Activated CD8-positive, alpha-beta memory T cell treated with anti-CD3 and anti-CD28 coated beads, Interleukin-2, amount 50 U/mL, for 24 hours (primary cell): ENCODE results near the gene DYRK2.

Experiments
- DNase-seq: peaks from one replicate; pipeline ENCODE4 v3.0.0-alpha.2; 2020; ENCODE audit errors: extremely low read depth

Gene DYRK2

DNA sequence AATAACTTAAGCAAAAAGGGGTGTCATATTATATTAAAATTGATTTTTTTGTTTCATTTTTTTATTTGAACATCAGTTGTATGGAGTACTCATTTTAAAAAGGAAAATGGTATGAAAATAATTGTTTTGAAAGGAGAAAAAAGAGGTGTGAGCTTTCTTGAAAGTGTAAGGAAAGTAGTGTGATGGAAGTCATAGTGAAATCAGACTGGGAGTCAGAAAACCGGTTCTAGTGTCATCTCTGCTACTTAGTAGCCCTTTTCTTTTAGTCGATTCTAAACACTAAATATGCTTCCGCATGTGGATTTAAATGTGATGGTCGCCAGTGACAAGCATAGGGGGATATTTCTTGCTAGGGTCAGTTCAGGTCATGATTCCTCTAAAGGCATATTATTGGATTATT is 1.8 kb upstream of the DYRK2 start:
- DNase-seq: no peak

DNA sequence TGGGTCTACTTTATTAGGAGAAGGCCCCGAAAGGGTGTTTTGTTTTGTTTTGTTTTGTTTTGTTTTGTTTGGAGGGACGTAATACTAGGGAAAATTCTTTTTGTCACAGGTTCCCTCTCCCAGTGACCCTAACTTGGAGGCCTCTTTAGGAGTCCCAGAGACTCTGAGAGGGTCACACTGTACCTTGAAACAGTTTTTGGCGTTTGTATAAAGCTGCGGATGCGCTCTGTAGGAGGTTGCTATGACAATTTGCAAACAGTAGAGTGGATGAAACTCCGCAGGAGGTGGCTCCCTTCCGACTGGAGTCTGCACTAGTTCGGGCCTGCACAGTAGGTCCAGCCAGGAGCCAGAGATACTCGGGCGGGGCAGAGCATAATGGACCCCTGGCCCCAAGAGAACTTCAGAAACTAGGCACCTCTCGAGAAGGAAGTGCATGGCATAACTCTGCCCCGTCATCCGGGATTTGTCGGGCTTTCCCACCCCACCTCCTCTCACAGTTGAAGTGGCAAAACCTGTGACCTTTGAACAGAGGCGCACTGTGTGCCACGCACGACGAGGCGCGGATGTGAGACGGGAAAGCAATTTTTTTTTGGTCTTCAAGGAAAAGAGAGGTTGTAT is 1.3 kb upstream of the DYRK2 start:
- DNase-seq: no peak

- no peak for DNase-seq
Observed at GRCh38 chr12:67647799-67648520, 585 bp upstream of the DYRK2 start.

DNA sequence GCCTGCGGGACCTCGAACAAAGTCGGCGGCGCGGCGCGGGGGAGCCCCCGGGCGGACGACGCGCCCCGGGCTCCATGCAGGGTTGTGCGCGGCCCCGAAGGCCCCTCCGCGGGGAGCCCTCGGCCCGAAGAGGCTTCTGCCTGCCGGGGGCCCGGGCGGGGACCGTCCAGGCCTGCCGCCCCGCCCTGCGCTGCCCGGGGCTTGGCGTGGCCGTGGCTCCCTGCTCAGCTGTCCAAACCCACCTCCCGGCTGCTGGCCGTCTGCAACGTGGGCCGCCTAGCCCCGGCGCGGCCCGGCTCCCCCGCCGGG is 670 bp downstream of the DYRK2 start:
- no peak for DNase-seq

DNA sequence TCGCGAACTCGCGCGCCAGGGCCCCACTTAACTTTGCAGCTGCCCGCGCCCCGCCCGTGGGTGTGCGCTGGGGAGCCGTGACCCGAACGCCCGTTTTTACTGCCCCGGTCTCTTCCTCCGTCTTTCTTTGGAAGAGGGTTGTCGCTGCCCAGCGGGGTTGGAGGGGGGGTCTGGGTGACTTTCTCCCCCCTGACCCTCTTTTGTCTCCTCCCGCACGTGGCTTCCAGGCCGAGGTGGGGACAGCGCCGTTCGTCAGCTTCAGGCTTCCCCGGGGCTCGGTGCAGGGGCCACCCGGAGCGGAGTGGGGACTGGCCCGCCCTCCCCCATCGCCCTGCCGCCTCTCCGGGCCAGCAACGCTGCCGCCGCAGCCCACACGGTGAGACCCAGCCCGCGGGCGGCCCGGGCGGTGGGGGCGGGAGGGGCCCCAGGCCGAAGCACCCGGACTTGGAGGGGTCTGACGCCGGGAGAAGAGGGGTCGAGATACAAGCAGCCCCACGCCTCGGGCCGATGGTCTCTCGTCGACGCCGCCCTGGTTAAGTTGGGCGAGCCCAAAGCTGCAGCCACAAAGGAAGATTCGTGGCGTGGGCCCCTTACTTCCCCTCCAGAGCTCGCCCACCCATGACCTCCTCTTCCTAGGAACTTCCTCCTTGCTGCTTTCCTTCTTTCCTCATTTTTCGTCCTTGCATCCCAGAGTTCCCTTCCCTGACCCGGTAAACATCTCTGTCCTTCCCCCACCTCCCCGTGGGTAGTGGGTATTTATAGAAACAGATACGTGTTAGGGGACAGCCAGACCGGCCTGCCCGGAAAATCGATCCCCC is 1.2 kb downstream of the DYRK2 start:
- no peak for DNase-seq

GRCh38 chr12:67650388-67651131 is 2.0 kb downstream of the DYRK2 start:
- no peak for DNase-seq

GRCh38 chr12:67651132-67651695 is 2.7 kb downstream of the DYRK2 start:
- no peak for DNase-seq

DNA sequence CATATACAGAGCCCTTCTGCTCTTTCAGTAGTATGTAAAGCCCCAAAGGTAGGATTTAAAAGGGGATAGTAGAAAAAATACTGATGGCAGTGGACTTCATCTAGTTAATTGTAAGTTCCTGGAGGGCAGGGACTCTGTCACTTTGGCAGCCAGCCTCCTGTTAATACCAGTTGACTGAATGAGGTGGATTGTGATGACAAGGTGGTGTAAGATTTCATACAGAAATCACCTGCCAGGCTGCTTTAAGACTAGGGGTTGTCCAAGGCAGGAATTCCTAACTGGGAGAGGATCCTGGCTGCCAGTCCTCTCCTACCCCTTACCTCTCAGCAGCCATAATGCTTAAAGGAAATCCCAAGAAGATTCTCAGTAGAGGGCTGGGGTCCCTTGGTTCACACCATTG is 7.3 kb downstream of the DYRK2 start:
- DNase-seq: no peak

GRCh38 chr12:67656251-67656650 is 7.7 kb downstream of the DYRK2 start:
- DNase-seq: no peak

DNA sequence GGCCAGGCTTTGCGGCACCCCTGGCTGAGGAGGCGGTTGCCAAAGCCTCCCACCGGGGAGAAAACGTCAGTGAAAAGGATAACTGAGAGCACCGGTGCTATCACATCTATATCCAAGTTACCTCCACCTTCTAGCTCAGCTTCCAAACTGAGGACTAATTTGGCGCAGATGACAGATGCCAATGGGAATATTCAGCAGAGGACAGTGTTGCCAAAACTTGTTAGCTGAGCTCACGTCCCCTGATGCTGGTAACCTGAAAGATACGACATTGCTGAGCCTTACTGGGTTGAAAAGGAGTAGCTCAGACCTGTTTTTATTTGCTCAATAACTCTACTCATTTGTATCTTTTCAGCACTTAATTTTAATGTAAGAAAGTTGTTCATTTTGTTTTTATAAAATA is 9.9 kb downstream of the DYRK2 start:
- no peak for DNase-seq

- DNase-seq: no peak
Observed at GRCh38 chr12:67659292-67659691, 10.7 kb downstream of the DYRK2 start.

DNA sequence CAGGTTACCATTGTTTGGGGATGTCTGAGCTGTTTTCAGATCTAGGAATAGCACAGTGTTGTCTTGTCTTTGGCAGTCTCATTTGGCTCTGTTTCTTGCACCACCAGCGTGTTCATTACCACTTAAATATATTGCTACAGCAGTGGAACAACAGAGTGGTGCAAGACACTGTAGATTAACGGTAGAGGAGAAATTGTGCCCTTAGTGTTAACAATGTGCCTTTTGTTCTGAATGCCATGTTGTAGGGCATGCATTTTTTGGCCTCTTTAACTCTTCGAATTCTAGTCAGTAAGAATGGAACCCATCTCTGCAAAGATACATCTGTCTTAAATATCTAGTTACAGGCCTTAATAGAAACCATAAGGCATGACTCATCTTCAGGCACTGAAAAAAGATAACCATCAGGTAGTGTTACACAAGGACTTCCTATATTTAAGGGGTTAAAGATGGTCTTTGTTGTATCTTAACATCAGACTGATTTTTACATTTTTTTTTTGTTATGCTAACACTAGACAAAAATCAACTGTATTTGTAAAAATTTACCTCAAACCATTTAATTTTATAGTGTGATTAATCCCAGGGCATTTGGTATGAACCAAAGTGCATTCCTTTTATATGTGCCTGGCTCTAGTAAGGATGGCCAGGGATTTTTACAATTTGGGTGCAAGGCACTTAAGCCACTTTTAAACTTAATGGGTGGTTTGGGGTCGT is 12.9 kb downstream of the DYRK2 start:
- no peak for DNase-seq

GRCh38 chr12:67662910-67663538 is 14.5 kb downstream of the DYRK2 start:
- no peak for DNase-seq

GRCh38 chr12:67664171-67664570 is 15.6 kb downstream of the DYRK2 start:
- no peak for DNase-seq

DNA sequence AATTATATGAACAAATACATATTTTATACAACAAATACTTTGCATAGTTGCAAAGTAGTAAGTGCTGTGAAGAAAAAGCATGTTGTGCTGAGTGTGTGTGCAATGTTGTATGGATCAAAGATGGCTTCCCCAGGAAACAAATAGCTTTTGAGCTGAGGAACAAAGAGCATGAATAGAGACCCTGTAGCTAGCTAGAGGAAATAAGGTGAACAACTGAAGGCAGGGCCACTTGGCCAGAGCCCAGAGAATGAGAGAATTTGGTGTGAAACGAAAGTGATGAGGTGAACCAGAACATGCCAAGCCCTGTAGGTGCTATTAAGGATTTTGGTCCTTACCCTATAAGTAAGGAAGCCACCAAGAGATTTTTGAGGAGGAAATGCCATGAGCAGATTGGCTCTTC is 17.1 kb downstream of the DYRK2 start:
- DNase-seq: no peak

DNA sequence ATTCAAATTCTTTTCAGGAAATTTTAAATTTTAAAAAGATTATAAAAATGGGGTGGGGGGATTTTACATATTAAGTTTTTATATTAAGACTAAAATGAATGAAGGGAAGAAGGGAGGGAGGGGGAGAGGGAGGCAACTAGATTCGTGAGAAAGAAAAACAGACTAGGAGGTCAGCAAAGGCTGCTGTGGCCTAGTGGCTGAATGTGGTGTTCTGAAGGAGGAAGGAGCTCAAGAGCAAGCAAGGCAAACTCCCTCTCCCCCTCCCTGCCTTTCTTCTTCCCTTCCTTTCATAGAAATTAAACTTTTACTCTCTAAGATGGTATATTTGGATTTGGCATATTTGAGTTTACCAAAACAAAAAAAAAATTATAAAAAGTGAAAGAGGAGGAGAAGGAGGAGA is 18.1 kb downstream of the DYRK2 start:
- DNase-seq: no peak

- DNase-seq: no peak
Observed at GRCh38 chr12:67667276-67668073, 18.9 kb downstream of the DYRK2 start.

DNA sequence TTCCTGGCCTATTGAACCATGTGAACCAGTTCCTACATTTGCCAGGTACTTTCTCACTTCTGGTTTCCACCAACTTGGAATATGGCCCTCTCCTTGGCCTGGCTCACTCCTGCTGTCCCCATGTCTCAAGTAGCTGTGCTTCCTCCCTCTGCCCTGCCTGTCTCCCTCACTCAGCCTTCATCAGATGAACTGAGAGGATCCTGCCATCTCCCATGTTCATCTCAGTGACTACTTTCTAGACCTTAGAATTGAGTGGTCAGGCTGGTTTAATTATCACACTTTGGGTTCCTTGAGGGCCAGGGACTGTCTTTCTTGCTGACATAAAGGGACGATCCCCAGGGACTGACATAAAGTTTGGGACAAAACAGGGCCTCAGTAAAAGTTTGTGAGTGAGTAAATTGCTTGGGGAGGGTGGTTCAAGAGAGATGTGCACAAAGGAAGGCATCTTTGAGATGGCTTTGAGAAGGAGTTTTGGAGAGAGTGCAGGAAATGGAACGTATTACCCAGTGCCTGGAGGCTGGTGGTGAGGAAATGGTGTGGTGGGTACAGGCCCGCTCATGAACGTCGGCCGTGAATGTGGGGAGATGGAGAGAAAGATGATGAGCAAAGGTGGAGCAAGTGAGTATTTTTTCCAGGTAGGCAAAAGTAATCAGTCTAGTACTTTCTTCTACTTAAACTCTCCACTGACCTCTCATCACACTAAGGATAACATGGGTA is 20.8 kb downstream of the DYRK2 start:
- no peak for DNase-seq

GRCh38 chr12:67669934-67670631 is 21.5 kb downstream of the DYRK2 start:
- DNase-seq: no peak
